H1 (cell line): ENCODE results near the gene ASTN2. TPM values are rescaled to one million over a fixed set of nuclear protein-coding genes. Genes with fewer than 3 reads are reported as not detected.

Source experiments
- CTCF ChIA-PET: fragments of 300-600 bp; sonication (Branson Sonifier 250); formaldehyde crosslinking; loops from one replicate; lab custom pipeline; 2021; ENCODE audit not compliant: partially characterized antibody; lab: Charles Lee
- POLR2A ChIA-PET: fragments of 300-600 bp; sonication (Branson Sonifier 250); formaldehyde crosslinking; loops from one replicate; lab custom pipeline; 2021; ENCODE audit warnings: inconsistent platforms; ENCODE audit not compliant: partially characterized antibody; lab: Charles Lee
- DNase-seq, 2 experiments: peaks; one replicate each; pipeline versions ENCODE4 v3.0.0 to v3.0.0-alpha.2; 2010 to 2022; ENCODE audit warnings: low spot score in 2 of 2, low read depth in 1 of 2, mixed read lengths in 1 of 2
- FAIRE-seq: peaks from 2 replicates; lab custom pipeline; 2011; peaks lifted over from hg19 to GRCh38; lab: Jason Lieb, UNC
- H2AFZ ChIP-seq: 2 replicates; pipeline ENCODE4 v1.8.1; 2012; ENCODE audit warnings: low read length, inconsistent platforms
- H2AK5ac ChIP-seq: 2 replicates; pipeline ENCODE4 v1.6.1; 2013; ENCODE audit warnings: low read depth, low read length
- H2BK120ac ChIP-seq: replicated peaks from 2 replicates; pipeline ENCODE3; 2013; ENCODE audit warnings: low read depth, low read length, inconsistent platforms
- H2BK12ac ChIP-seq: 2 replicates; pipeline ENCODE4 v1.6.1; 2013; ENCODE audit warnings: low read depth, low read length
- H2BK15ac ChIP-seq: 2 replicates; pipeline ENCODE4 v1.6.1; 2013; ENCODE audit warnings: low read length
- H2BK20ac ChIP-seq: 2 replicates; pipeline ENCODE4 v1.6.1; 2013; ENCODE audit warnings: low read length
- H2BK5ac ChIP-seq: 2 replicates; pipeline ENCODE4 v1.6.1; 2013; ENCODE audit warnings: low read depth, low read length
- H3K14ac ChIP-seq: 2 replicates; pipeline ENCODE4 v1.6.1; 2013; ENCODE audit warnings: inconsistent platforms; ENCODE audit not compliant: insufficient read length
- H3K18ac ChIP-seq: 2 replicates; pipeline ENCODE4 v1.6.1; 2013; ENCODE audit warnings: low read length; ENCODE audit errors: extremely low read depth
- H3K23ac ChIP-seq: 2 replicates; pipeline ENCODE4 v1.6.1; 2013; ENCODE audit warnings: inconsistent platforms; ENCODE audit not compliant: insufficient read length
- H3K23me2 ChIP-seq: 2 replicates; pipeline ENCODE4 v1.6.1; 2013; ENCODE audit warnings: low read depth, low read length
- H3K27ac ChIP-seq: 2 replicates; pipeline ENCODE4 v1.6.1; 2011; ENCODE audit warnings: low read depth, low read length, inconsistent platforms
- H3K27me3 ChIP-seq, 4 experiments: replicated peaks in 1 of 4; 1 replicate in 1 of 4; 2 replicates in 3 of 4; pipeline versions ENCODE4 v1.6.1 to v1.8.1; 2011 to 2013; ENCODE audit warnings: low read length in 3 of 4, mild to moderate bottlenecking in 3 of 4, inconsistent platforms in 2 of 4, mixed read lengths in 2 of 4, moderate library complexity in 1 of 4; ENCODE audit not compliant: control insufficient read depth in 3 of 4, insufficient read depth in 3 of 4; ENCODE audit errors: extremely low read depth in 1 of 4
- H3K36me3 ChIP-seq, 4 experiments: 2 replicates each; pipeline versions ENCODE4 v1.6.1 to v1.8.1; 2011 to 2013; ENCODE audit warnings: mild to moderate bottlenecking in 4 of 4, low read length in 3 of 4, moderate library complexity in 2 of 4, control low read depth in 1 of 4, inconsistent platforms in 1 of 4; ENCODE audit not compliant: insufficient read depth in 4 of 4, control insufficient read depth in 2 of 4
- H3K4ac ChIP-seq: replicated peaks from 2 replicates; pipeline ENCODE3; 2013; ENCODE audit warnings: low read length, low read depth, mixed read lengths, inconsistent platforms; ENCODE audit not compliant: insufficient read length
- H3K4me1 ChIP-seq, 4 experiments: replicated peaks in 1 of 4; 1 replicate in 1 of 4; 2 replicates in 3 of 4; pipeline versions ENCODE4 v1.6.1 to v1.8.1; 2011 to 2013; ENCODE audit warnings: low read length in 3 of 4, inconsistent platforms in 2 of 4, mixed read lengths in 1 of 4; ENCODE audit not compliant: insufficient read depth in 4 of 4, control insufficient read depth in 3 of 4
- H3K4me2 ChIP-seq, 2 experiments: 2 replicates each; pipeline versions ENCODE4 v1.6.1 to v1.8.1; 2011 to 2013; ENCODE audit warnings: low read depth in 2 of 2, low read length in 2 of 2, control low read depth in 1 of 2, inconsistent platforms in 1 of 2, mild to moderate bottlenecking in 1 of 2; ENCODE audit not compliant: insufficient read depth in 1 of 2
- H3K4me3 ChIP-seq, 4 experiments: fragments of 200-600, 300-600 bp in 1 of 4; sonication (generic), shearing (Covaris generic), sonication (Bioruptor Twin) in 1 of 4; 2 replicates each; pipeline versions ENCODE4 v1.5.1 to v1.8.1; 2011 to 2016; ENCODE audit warnings: low read length in 4 of 4, low read depth in 3 of 4, control low read depth in 2 of 4, inconsistent platforms in 2 of 4, mild to moderate bottlenecking in 2 of 4, mixed read lengths in 1 of 4, moderate library complexity in 1 of 4; ENCODE audit not compliant: insufficient read depth in 2 of 4; ENCODE audit errors: extremely low read depth in 1 of 4
- H3K56ac ChIP-seq: replicated peaks from 2 replicates; pipeline ENCODE3; 2013; ENCODE audit warnings: low read depth, mild to moderate bottlenecking, mixed read lengths, low read length, inconsistent platforms; ENCODE audit not compliant: insufficient read length
- H3K79me1 ChIP-seq: 2 replicates; pipeline ENCODE4 v1.6.1; 2013; ENCODE audit warnings: low read depth, low read length, control low read depth
- H3K79me2 ChIP-seq, 2 experiments: 2 replicates each; pipeline versions ENCODE4 v1.6.1 to v1.8.1; 2012 to 2013; ENCODE audit warnings: low read length in 2 of 2, mild to moderate bottlenecking in 2 of 2, inconsistent platforms in 1 of 2; ENCODE audit not compliant: insufficient read depth in 2 of 2, control insufficient read depth in 1 of 2
- H3K9ac ChIP-seq, 4 experiments: replicated peaks in 1 of 4; 1 replicate in 1 of 4; 2 replicates in 3 of 4; pipeline versions ENCODE4 v1.6.1 to v1.8.1; 2011 to 2013; ENCODE audit warnings: low read depth in 3 of 4, low read length in 3 of 4, control low read depth in 2 of 4, mild to moderate bottlenecking in 2 of 4, moderate library complexity in 2 of 4, inconsistent platforms in 1 of 4; ENCODE audit errors: extremely low read depth in 1 of 4
- H3K9me3 ChIP-seq, 2 experiments: 2 replicates each; pipeline versions ENCODE4 v1.6.1 to v1.8.1; 2012 to 2013; ENCODE audit warnings: mild to moderate bottlenecking in 2 of 2, moderate library complexity in 2 of 2, control low read depth in 1 of 2, inconsistent platforms in 1 of 2, low read depth in 1 of 2, low read length in 1 of 2, mixed read lengths in 1 of 2; ENCODE audit not compliant: insufficient read depth in 2 of 2
- H4K20me1 ChIP-seq, 2 experiments: replicated peaks in 1 of 2; 2 replicates each; pipeline versions ENCODE3 to v1.8.1; 2011 to 2013; ENCODE audit warnings: inconsistent platforms in 2 of 2, low read length in 2 of 2, mild to moderate bottlenecking in 1 of 2; ENCODE audit not compliant: insufficient read depth in 2 of 2, control insufficient read depth in 1 of 2
- H4K5ac ChIP-seq: 2 replicates; pipeline ENCODE4 v1.6.1; 2013; ENCODE audit warnings: low read length, low read depth, mixed read lengths, inconsistent platforms; ENCODE audit not compliant: insufficient read length
- H4K8ac ChIP-seq: 2 replicates; pipeline ENCODE4 v1.8.0; 2013; ENCODE audit warnings: mild to moderate bottlenecking, moderate library complexity, low read length, inconsistent platforms; ENCODE audit not compliant: insufficient read depth; ENCODE audit errors: extremely low read depth
- H4K91ac ChIP-seq: replicated peaks from 2 replicates; pipeline ENCODE3; 2013; ENCODE audit warnings: low read length, mixed read lengths, inconsistent platforms; ENCODE audit not compliant: insufficient read length
- CEBPB ChIP-seq: IDR thresholded peaks from 2 replicates; pipeline ENCODE4 v1.6.1; 2012; ENCODE audit warnings: low read depth, low read length
- TAF7 ChIP-seq: optimal IDR thresholded peaks from 2 replicates; pipeline ENCODE3; 2011; ENCODE audit warnings: low read depth, mild to moderate bottlenecking, inconsistent platforms, low read length, moderate library complexity, borderline replicate concordance
- WGBS, 2 experiments: shearing (Covaris generic) in 1 of 2; methylation state at CpG; one replicate each; pipeline versions ENCODE4 v1.1.6 to v1.1.7; 2013 to 2015; ENCODE audit warnings: low lambda C conversion rate in 2 of 2, mixed read lengths in 2 of 2, inconsistent platforms in 1 of 2, low coverage in 1 of 2, missing lambda C conversion rate in 1 of 2; ENCODE audit not compliant: insufficient replicate concordance in 2 of 2, insufficient coverage in 1 of 2, insufficient read length in 1 of 2; ENCODE audit errors: extremely low coverage in 1 of 2, missing lambda C conversion rate in 1 of 2; 5-methylcytosine and 5-hydroxymethylcytosine counted together
- polyA plus RNA-seq, 7 experiments: library from polyadenylated mRNA; depleted of rRNA in 3 of 7; stranded (reverse) in 5 of 7; unstranded in 2 of 7; fragments of >200 nt in 5 of 7; fragments of 200-250 nt in 2 of 7; gene quantifications; 1 replicate in 5 of 7; 2 replicates in 1 of 7; 4 replicates in 1 of 7; pipeline versions ENCODE4 v1.2.1 to v1.2.3, GENCODE V29; 2011 to 2013; ENCODE audit warnings: missing spikeins in 2 of 7, mixed read lengths in 2 of 7
- total RNA-seq: library from RNA; stranded (reverse); fragmentation: NEBNext Ultra II Directional; extraction: Animal tissue kit (Norgen Biotek cat#: 25700); gene quantifications from 2 replicates; pipeline ENCODE4 v1.2.1, GENCODE V29; 2021

ASTN2 gene
- total and polyA plus RNA-seq, 2 of the 8 experiments (the other 6 are each of a cell fraction or from before 2014, with no cell fraction given) = 8.2 to 13.7 TPM

DNA sequence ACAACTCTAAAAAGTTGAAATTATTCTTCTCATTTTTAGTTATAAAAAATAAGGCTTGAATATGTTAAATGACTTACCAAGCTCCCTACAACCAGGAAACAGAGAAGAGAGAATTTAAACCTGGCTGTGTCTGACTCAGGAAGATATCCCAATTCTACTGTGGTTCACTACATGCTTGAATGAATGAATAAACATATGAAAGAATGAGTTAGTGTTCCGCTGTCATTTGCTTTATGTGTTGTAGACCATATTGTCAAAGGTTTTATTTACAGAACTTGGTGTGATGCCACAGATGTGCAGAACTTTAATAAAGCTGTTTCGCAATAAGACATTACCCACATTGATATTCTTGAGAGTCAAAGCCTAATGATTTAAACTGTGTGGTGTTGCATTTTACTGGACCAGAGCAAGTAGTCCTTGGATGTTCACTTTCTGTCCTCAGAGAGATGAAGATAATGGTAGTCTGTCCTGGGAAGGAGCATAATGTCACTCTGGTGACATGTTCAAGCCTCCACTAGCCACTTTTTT lies 414.6 kb downstream of the ASTN2 start:
- no peak overlapping the region for H4K5ac ChIP-seq
- no peak overlapping the region for H3K9ac ChIP-seq
- no peak overlapping the region for H4K8ac ChIP-seq
- no peak overlapping the region for H3K27ac ChIP-seq
- H2BK20ac ChIP-seq = no peak overlapping the region
- ChIA-PET CTCF (interaction anchor here (0.9 to 2.3 kb wide), 3 partner anchors 10 to 27 kb away, joined by 3 to 8 read pairs (median 3); no protein-coding TSS in a partner anchor), POLR2A (no interaction called here)
- WGBS, 2 experiments = 93% methylated on average over 2 of the region's 2 CpGs; no CpG with 5 or more reads in 1 of the 2 experiments
- no peak overlapping the region for H2AK5ac ChIP-seq
- H3K4me1 ChIP-seq = no peaks in the 10 kb centered on the region
- no peak overlapping the region for H2BK15ac ChIP-seq
- no peak overlapping the region for H2BK120ac ChIP-seq
- FAIRE-seq = no peak
- no peak overlapping the region for H3K23ac ChIP-seq
- H3K23me2 ChIP-seq = no peaks in the 10 kb centered on the region
- no peak for TF ChIP-seq TAF7
- peak; percentile 50; the same call in 1 of the 2 replicates for TF ChIP-seq CEBPB
- no peak overlapping the region for H2AFZ ChIP-seq
- no peak overlapping the region for H3K18ac ChIP-seq
- no peak overlapping the region for H4K91ac ChIP-seq
- no peak overlapping the region for H3K4ac ChIP-seq
- H3K36me3 ChIP-seq = no peaks in the 10 kb centered on the region
- no peaks in the 10 kb centered on the region for H4K20me1 ChIP-seq
- H3K9me3 ChIP-seq = no peaks in the 10 kb centered on the region
- H3K4me2 ChIP-seq = no peak overlapping the region
- H3K79me1 ChIP-seq = no peaks in the 10 kb centered on the region
- no peaks in the 10 kb centered on the region for H3K79me2 ChIP-seq
- no peak overlapping the region for H3K56ac ChIP-seq
- no peak overlapping the region for H3K14ac ChIP-seq
- H2BK12ac ChIP-seq = no peak overlapping the region
- no peak for DNase-seq
- H3K4me3 ChIP-seq = no peak overlapping the region
- H3K27me3 ChIP-seq = no peaks in the 10 kb centered on the region
- H2BK5ac ChIP-seq = no peak overlapping the region
